Astrocyte (in vitro differentiated cells and primary cell): ENCODE results near the gene ALDH3A2. TPM values are rescaled to one million over a fixed set of nuclear protein-coding genes. Genes with fewer than 3 reads are reported as not detected.

Source experiments
- DNase-seq: peaks from one replicate; pipeline ENCODE4 v3.0.0-alpha.2; 2010; ENCODE audit warnings: low read depth
- FAIRE-seq: peaks from 2 replicates; lab custom pipeline; 2011; peaks lifted over from hg19 to GRCh38; lab: Jason Lieb, UNC
- H2AFZ ChIP-seq: 2 replicates; pipeline ENCODE4 v1.6.0; 2012; ENCODE audit warnings: low read depth, low read length, inconsistent platforms
- H3K27ac ChIP-seq: 2 replicates; pipeline ENCODE4 v1.5.1; 2011; ENCODE audit warnings: low read depth, low read length, inconsistent platforms
- H3K27me3 ChIP-seq: 2 replicates; pipeline ENCODE4 v1.6.0; 2011; ENCODE audit warnings: low read length, inconsistent platforms; ENCODE audit not compliant: insufficient read depth
- H3K36me3 ChIP-seq: 2 replicates; pipeline ENCODE4 v1.5.1; 2011; ENCODE audit warnings: low read length, inconsistent platforms; ENCODE audit not compliant: insufficient read depth
- H3K4me1 ChIP-seq: 2 replicates; pipeline ENCODE4 v1.5.1; 2011; ENCODE audit warnings: low read length, inconsistent platforms; ENCODE audit not compliant: insufficient read depth
- H3K4me2 ChIP-seq: 2 replicates; pipeline ENCODE4 v1.6.0; 2012; ENCODE audit warnings: low read length, inconsistent platforms
- H3K4me3 ChIP-seq: 2 replicates; pipeline ENCODE4 v1.5.1; 2011; ENCODE audit warnings: low read depth, mild to moderate bottlenecking, low read length, inconsistent platforms; ENCODE audit not compliant: insufficient read depth
- H3K79me2 ChIP-seq: 2 replicates; pipeline ENCODE4 v1.6.0; 2012; ENCODE audit warnings: mild to moderate bottlenecking, low read length, inconsistent platforms; ENCODE audit not compliant: insufficient read depth
- H3K9ac ChIP-seq: 2 replicates; pipeline ENCODE4 v1.6.0; 2012; ENCODE audit warnings: mild to moderate bottlenecking, low read length, inconsistent platforms
- H3K9me3 ChIP-seq: 2 replicates; pipeline ENCODE4 v1.5.1; 2012; ENCODE audit warnings: low read depth, mild to moderate bottlenecking, low read length, inconsistent platforms; ENCODE audit not compliant: insufficient read depth
- H4K20me1 ChIP-seq: 2 replicates; pipeline ENCODE4 v1.6.0; 2012; ENCODE audit warnings: low read length, inconsistent platforms; ENCODE audit not compliant: insufficient read depth
- H3K27ac Mint-ChIP-seq: one replicate; pipeline ENCODE4 v1.8.0; 2021; ENCODE audit warnings: mild to moderate bottlenecking, mixed read lengths; ENCODE audit not compliant: unreplicated experiment
- H3K27me3 Mint-ChIP-seq: one replicate; pipeline ENCODE4 v1.8.0; 2021; ENCODE audit warnings: low read depth, mixed read lengths; ENCODE audit not compliant: unreplicated experiment
- H3K36me3 Mint-ChIP-seq: one replicate; pipeline ENCODE4 v1.8.0; 2021; ENCODE audit warnings: low read depth, mixed read lengths; ENCODE audit not compliant: unreplicated experiment
- H3K4me1 Mint-ChIP-seq: one replicate; pipeline ENCODE4 v1.8.0; 2021; ENCODE audit warnings: low read depth, mixed read lengths; ENCODE audit not compliant: unreplicated experiment
- H3K4me3 Mint-ChIP-seq: one replicate; pipeline ENCODE4 v1.8.0; 2021; ENCODE audit warnings: mild to moderate bottlenecking, moderate library complexity, mixed read lengths; ENCODE audit not compliant: unreplicated experiment
- H3K9me3 Mint-ChIP-seq: one replicate; pipeline ENCODE4 v1.8.0; 2021; ENCODE audit warnings: mild to moderate bottlenecking, mixed read lengths; ENCODE audit not compliant: unreplicated experiment
- CTCF ChIP-seq: IDR thresholded peaks from 2 replicates; pipeline ENCODE4 v1.5.1; 2011; ENCODE audit warnings: low read depth, mild to moderate bottlenecking, inconsistent platforms, low read length, moderate library complexity; ENCODE audit not compliant: insufficient read depth
- EZH2 ChIP-seq: IDR thresholded peaks from 2 replicates; pipeline ENCODE4 v1.6.1; 2012; ENCODE audit warnings: mild to moderate bottlenecking, low read length, inconsistent platforms; ENCODE audit not compliant: insufficient read depth
- total RNA-seq: library from RNA; stranded (reverse); gene quantifications from 2 replicates; pipeline ENCODE4 v1.2.1, GENCODE V29; 2021

ALDH3A2 gene
- total RNA-seq, 1 donor from 2014 or later: 13.8 TPM

- no peak overlapping the region for H3K9ac ChIP-seq
- H3K4me2 ChIP-seq: no peak overlapping the region
- Mint-ChIP-seq H3K4me1 (no peaks in the 10 kb centered on the region), H3K27me3 (no peaks in the 10 kb centered on the region), H3K4me3 (no peak overlapping the region), H3K36me3 (no peaks in the 10 kb centered on the region), H3K9me3 (peaks cover 1% of the 10 kb centered on the region), H3K27ac (no peak overlapping the region)
- H3K79me2 ChIP-seq: no peaks in the 10 kb centered on the region
- DNase-seq (no peak), FAIRE-seq (no peak)
- no peaks in the 10 kb centered on the region for H3K9me3 ChIP-seq
- H2AFZ ChIP-seq: no peak overlapping the region
- no peaks in the 10 kb centered on the region for H4K20me1 ChIP-seq
- H3K4me1 ChIP-seq: no peaks in the 10 kb centered on the region
- TF ChIP-seq EZH2: no peak
- TF ChIP-seq CTCF: no peak
- no peaks in the 10 kb centered on the region for H3K36me3 ChIP-seq
- no peak overlapping the region for H3K27ac ChIP-seq
- H3K27me3 ChIP-seq: no peaks in the 10 kb centered on the region
- H3K4me3 ChIP-seq: no peak overlapping the region
Measured at GRCh38 chr17:19686400-19687090, 38.0 kb downstream of the ALDH3A2 start.

- H3K27me3 Mint-ChIP-seq: peaks cover 3% of the 10 kb centered on the region
- H2AFZ ChIP-seq: no peak overlapping the region
- FAIRE-seq (no peak), DNase-seq (no peak)
- H3K9me3 ChIP-seq: no peaks in the 10 kb centered on the region
- no peaks in the 10 kb centered on the region for H3K36me3 ChIP-seq
- no peak overlapping the region for H3K4me3 ChIP-seq
- TF ChIP-seq EZH2: no peak
- TF ChIP-seq CTCF: no peak
- no peak overlapping the region for H3K9ac ChIP-seq
- no peak overlapping the region for H3K27ac ChIP-seq
- H3K4me1 ChIP-seq: no peaks in the 10 kb centered on the region
- no peaks in the 10 kb centered on the region for H4K20me1 ChIP-seq
- no peak overlapping the region for H3K4me2 ChIP-seq
- peaks cover 12% of the 10 kb centered on the region for H3K4me1 Mint-ChIP-seq
- H3K36me3 Mint-ChIP-seq: no peaks in the 10 kb centered on the region
- no peak overlapping the region for H3K4me3 Mint-ChIP-seq
- H3K27ac Mint-ChIP-seq: no peak overlapping the region
- no peaks in the 10 kb centered on the region for H3K27me3 ChIP-seq
- H3K9me3 Mint-ChIP-seq: no peaks in the 10 kb centered on the region
- H3K79me2 ChIP-seq: no peaks in the 10 kb centered on the region
Measured at GRCh38 chr17:19702217-19702641, 53.7 kb downstream of the ALDH3A2 start.

GRCh38 chr17:19703106-19703827, 54.7 kb downstream of the ALDH3A2 start:
- no peak overlapping the region for H2AFZ ChIP-seq
- DNase-seq: no peak

More at GRCh38 chr17:19703106-19703827, 54.7 kb downstream of the ALDH3A2 start:
- no peaks in the 10 kb centered on the region for H3K4me1 ChIP-seq
- TF ChIP-seq EZH2 (no peak), CTCF (no peak)
- H3K4me3 Mint-ChIP-seq: peak overlapping the region; percentile 34
- no peaks in the 10 kb centered on the region for H3K36me3 Mint-ChIP-seq
- no peaks in the 10 kb centered on the region for H3K79me2 ChIP-seq
- no peak for FAIRE-seq
- no peak overlapping the region for H3K4me3 ChIP-seq
- H3K4me1 Mint-ChIP-seq: peaks cover 12% of the 10 kb centered on the region
- no peak overlapping the region for H3K4me2 ChIP-seq
- peaks cover 5% of the 10 kb centered on the region for H3K27me3 Mint-ChIP-seq
- H3K27ac ChIP-seq: no peak overlapping the region
- H4K20me1 ChIP-seq: no peaks in the 10 kb centered on the region
- H3K9me3 Mint-ChIP-seq: no peaks in the 10 kb centered on the region
- H3K27ac Mint-ChIP-seq: no peak overlapping the region
- H3K36me3 ChIP-seq: no peaks in the 10 kb centered on the region
- no peaks in the 10 kb centered on the region for H3K27me3 ChIP-seq
- H3K9ac ChIP-seq: no peak overlapping the region
- H3K9me3 ChIP-seq: no peaks in the 10 kb centered on the region
